Nephron (organoid): ENCODE measurements around the gene KRTDAP.
"Not testable (repeated sequence)": the region's sequence is repeated elsewhere in the genome, so short reads cannot be mapped to it uniquely, and the experiment has no call there.

Experiments
- H3K27ac Mint-ChIP-seq, 3 experiments: 2 replicates each; pipeline ENCODE4 v1.8.0; 2020; ENCODE audit warnings: mixed read lengths in 3 of 3, mild to moderate bottlenecking in 2 of 3, moderate library complexity in 1 of 3
- H3K27me3 Mint-ChIP-seq: 2 replicates; pipeline ENCODE4 v1.8.0; 2021; ENCODE audit warnings: low read depth, mild to moderate bottlenecking, moderate library complexity, mixed read lengths
- H3K36me3 Mint-ChIP-seq: 2 replicates; pipeline ENCODE4 v1.8.0; 2020; ENCODE audit warnings: low read depth, mixed read lengths
- H3K4me1 Mint-ChIP-seq: 2 replicates; pipeline ENCODE4 v1.8.0; 2020; ENCODE audit warnings: mixed read lengths
- H3K4me3 Mint-ChIP-seq, 3 experiments: 2 replicates each; pipeline ENCODE4 v1.8.0; 2020; ENCODE audit warnings: mild to moderate bottlenecking in 3 of 3, mixed read lengths in 3 of 3, moderate library complexity in 2 of 3
- H3K9me3 Mint-ChIP-seq: 2 replicates; pipeline ENCODE4 v1.8.0; 2020; ENCODE audit warnings: mixed read lengths
- CTCF ChIP-seq, 3 experiments: fragments of 200-600 bp; sonication (generic); IDR thresholded peaks; one replicate each; pipeline ENCODE4 v1.5.0; 2021; ENCODE audit warnings: antibody characterized with exemption in 3 of 3; ENCODE audit not compliant: unreplicated experiment in 3 of 3

Gene KRTDAP

GRCh38 chr19:35478794-35479677, 11.2 kb downstream of the KRTDAP start:
- Mint-ChIP-seq H3K36me3 (no peaks in the 10 kb centered on the region), H3K4me3 (no peak overlapping the region), H3K27ac (no peak overlapping the region), H3K27me3 (peaks cover 4% of the 10 kb centered on the region), H3K9me3 (no peaks in the 10 kb centered on the region), H3K4me1 (no peaks in the 10 kb centered on the region)
- no peak for TF ChIP-seq CTCF (IDR thresholded peaks at IDR 0.05; ENCODE audit: unreplicated experiment in 3 of 3)

- Mint-ChIP-seq H3K36me3 (no peaks in the 10 kb centered on the region), H3K4me3 (no peak overlapping the region), H3K4me1 (no peaks in the 10 kb centered on the region), H3K27ac (no peak overlapping the region), H3K9me3 (no peaks in the 10 kb centered on the region), H3K27me3 (peaks cover 10% of the 10 kb centered on the region)
- TF ChIP-seq CTCF (IDR thresholded peaks at IDR 0.05; ENCODE audit: unreplicated experiment in 3 of 3), result peak in 1 of 3 experiments; percentile 7
These were observed 14.1 kb downstream of the KRTDAP start for GRCh38 chr19:35476149-35476548.

GRCh38 chr19:35474594-35474993, 15.7 kb downstream of the KRTDAP start:
- not testable (repeated sequence) for H3K4me1 Mint-ChIP-seq, H3K36me3 Mint-ChIP-seq

GRCh38 chr19:35474104-35474503, 16.2 kb downstream of the KRTDAP start:
- no peak for TF ChIP-seq CTCF (IDR thresholded peaks at IDR 0.05; ENCODE audit: unreplicated experiment in 3 of 3)
- H3K27ac Mint-ChIP-seq, result no peak overlapping the region

More at GRCh38 chr19:35474594-35474993, 15.7 kb downstream of the KRTDAP start:
- H3K9me3 Mint-ChIP-seq, H3K27ac Mint-ChIP-seq, H3K4me3 Mint-ChIP-seq, H3K27me3 Mint-ChIP-seq: not testable (repeated sequence)

GRCh38 chr19:35471946-35472345, 18.3 kb downstream of the KRTDAP start:
- Mint-ChIP-seq H3K27ac (no peak overlapping the region), H3K9me3 (no peaks in the 10 kb centered on the region), H3K27me3 (peaks cover 10% of the 10 kb centered on the region), H3K36me3 (no peaks in the 10 kb centered on the region), H3K4me3 (no peak overlapping the region), H3K4me1 (no peaks in the 10 kb centered on the region)
- no peak for TF ChIP-seq CTCF (IDR thresholded peaks at IDR 0.05; ENCODE audit: unreplicated experiment in 3 of 3)

More at GRCh38 chr19:35474104-35474503, 16.2 kb downstream of the KRTDAP start:
- Mint-ChIP-seq H3K9me3 (no peaks in the 10 kb centered on the region), H3K27me3 (peaks cover 10% of the 10 kb centered on the region), H3K4me3 (no peak overlapping the region), H3K4me1 (no peaks in the 10 kb centered on the region), H3K36me3 (no peaks in the 10 kb centered on the region)

GRCh38 chr19:35471075-35471474, 19.2 kb downstream of the KRTDAP start:
- not testable (repeated sequence) for H3K27me3 Mint-ChIP-seq, H3K4me3 Mint-ChIP-seq, H3K4me1 Mint-ChIP-seq, H3K36me3 Mint-ChIP-seq, H3K9me3 Mint-ChIP-seq, H3K27ac Mint-ChIP-seq

- no peaks in the 10 kb centered on the region for H3K36me3 Mint-ChIP-seq
- H3K27ac Mint-ChIP-seq, result no peak overlapping the region
- no peaks in the 10 kb centered on the region for H3K4me1 Mint-ChIP-seq
- H3K4me3 Mint-ChIP-seq, result no peak overlapping the region
- peaks cover 10% of the 10 kb centered on the region for H3K27me3 Mint-ChIP-seq
- no peaks in the 10 kb centered on the region for H3K9me3 Mint-ChIP-seq
- no peak for TF ChIP-seq CTCF (IDR thresholded peaks at IDR 0.05; ENCODE audit: unreplicated experiment in 3 of 3)
These were observed 20.1 kb downstream of the KRTDAP start for GRCh38 chr19:35470128-35470527.
